ENCODE data around the gene PLXNA4. TPM values are rescaled to one million over a fixed set of nuclear protein-coding genes. Genes with fewer than 3 reads are reported as not detected.

Gene PLXNA4
- total RNA-seq, 1 donor from 2014 or later = 3.3 TPM

DNA sequence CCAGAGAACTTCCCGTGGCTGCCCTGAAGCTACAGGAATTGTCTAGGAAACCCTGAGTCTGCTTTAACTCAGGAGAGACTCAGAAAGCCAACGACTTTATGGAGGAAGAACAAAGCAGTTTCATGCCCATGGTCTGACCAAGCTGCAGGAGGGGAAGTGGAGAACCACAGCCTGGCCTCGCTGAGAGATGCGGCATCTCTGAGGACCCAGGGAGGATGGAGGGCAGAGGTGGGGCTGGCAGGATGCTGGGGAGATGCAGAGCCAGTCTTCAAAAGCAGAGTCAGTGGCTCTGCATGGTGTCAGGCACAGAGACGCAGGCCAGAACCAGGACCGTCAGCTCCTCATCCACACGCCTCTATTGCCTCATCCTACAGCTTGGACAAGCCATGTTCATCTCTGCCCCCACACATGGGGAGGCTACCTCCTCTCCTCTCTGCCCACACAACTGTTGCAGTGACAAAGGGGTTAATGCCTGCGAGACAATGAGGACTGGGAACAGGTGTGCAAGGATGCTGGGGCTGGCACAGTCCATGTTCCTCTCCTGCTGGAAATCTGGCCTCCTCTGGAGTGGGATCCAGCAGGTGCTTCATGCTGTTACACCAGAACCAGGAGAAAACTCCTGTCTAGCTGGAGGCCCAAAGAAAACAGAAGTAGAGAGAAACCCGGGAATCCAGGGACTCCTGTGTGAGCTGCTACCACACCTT lies 267.0 kb downstream of the PLXNA4 start:
- H3K27me3 ChIP-seq (ENCODE audit: insufficient read depth, low read length) = peaks cover 2% of the 10 kb centered on the region
- H3K4me2 ChIP-seq (ENCODE audit: low read length) = no peak overlapping the region
- no peak overlapping the region for H2AFZ ChIP-seq (ENCODE audit: low read depth, low read length)
- no peaks in the 10 kb centered on the region for H3K4me1 ChIP-seq (ENCODE audit: insufficient read depth, low read length)
- no peaks in the 10 kb centered on the region for H3K79me2 ChIP-seq (ENCODE audit: insufficient read depth, low read length)
- no peaks in the 10 kb centered on the region for H3K9me3 ChIP-seq (ENCODE audit: insufficient read depth, low read depth, low read length)
- no peak overlapping the region for H3K4me3 Mint-ChIP-seq (ENCODE audit: unreplicated experiment)
- no peaks in the 10 kb centered on the region for H4K20me1 ChIP-seq (ENCODE audit: insufficient read depth, low read length)
- FAIRE-seq (no peak), DNase-seq (ENCODE audit: low read depth) (no peak)
- H3K27ac ChIP-seq (ENCODE audit: low read depth, low read length) = no peak overlapping the region
- no peak overlapping the region for H3K27ac Mint-ChIP-seq (ENCODE audit: unreplicated experiment)
- no peaks in the 10 kb centered on the region for H3K9me3 Mint-ChIP-seq (ENCODE audit: unreplicated experiment)
- H3K4me3 ChIP-seq (ENCODE audit: insufficient read depth, low read depth, low read length) = no peak overlapping the region
- no peaks in the 10 kb centered on the region for H3K36me3 ChIP-seq (ENCODE audit: insufficient read depth, low read length)
- no peak for TF ChIP-seq EZH2 (IDR thresholded peaks at IDR 0.05; ENCODE audit: insufficient read depth, low read length)
- TF ChIP-seq, protein P1, sequence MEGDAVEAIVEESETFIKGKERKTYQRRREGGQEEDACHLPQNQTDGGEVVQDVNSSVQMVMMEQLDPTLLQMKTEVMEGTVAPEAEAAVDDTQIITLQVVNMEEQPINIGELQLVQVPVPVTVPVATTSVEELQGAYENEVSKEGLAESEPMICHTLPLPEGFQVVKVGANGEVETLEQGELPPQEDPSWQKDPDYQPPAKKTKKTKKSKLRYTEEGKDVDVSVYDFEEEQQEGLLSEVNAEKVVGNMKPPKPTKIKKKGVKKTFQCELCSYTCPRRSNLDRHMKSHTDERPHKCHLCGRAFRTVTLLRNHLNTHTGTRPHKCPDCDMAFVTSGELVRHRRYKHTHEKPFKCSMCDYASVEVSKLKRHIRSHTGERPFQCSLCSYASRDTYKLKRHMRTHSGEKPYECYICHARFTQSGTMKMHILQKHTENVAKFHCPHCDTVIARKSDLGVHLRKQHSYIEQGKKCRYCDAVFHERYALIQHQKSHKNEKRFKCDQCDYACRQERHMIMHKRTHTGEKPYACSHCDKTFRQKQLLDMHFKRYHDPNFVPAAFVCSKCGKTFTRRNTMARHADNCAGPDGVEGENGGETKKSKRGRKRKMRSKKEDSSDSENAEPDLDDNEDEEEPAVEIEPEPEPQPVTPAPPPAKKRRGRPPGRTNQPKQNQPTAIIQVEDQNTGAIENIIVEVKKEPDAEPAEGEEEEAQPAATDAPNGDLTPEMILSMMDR (IDR thresholded peaks at IDR 0.05; ENCODE audit: insufficient read depth, low read depth, low read length) = no peak
- peaks cover 32% of the 10 kb centered on the region for H3K4me1 Mint-ChIP-seq (ENCODE audit: low read depth, unreplicated experiment)
- no peak overlapping the region for H3K9ac ChIP-seq (ENCODE audit: low read length)
- peaks cover 9% of the 10 kb centered on the region for H3K27me3 Mint-ChIP-seq (ENCODE audit: low read depth, unreplicated experiment)
- no peaks in the 10 kb centered on the region for H3K36me3 Mint-ChIP-seq (ENCODE audit: low read depth, unreplicated experiment)

- Mint-ChIP-seq H3K36me3 (ENCODE audit: low read depth, unreplicated experiment) (no peaks in the 10 kb centered on the region), H3K27ac (ENCODE audit: unreplicated experiment) (no peak overlapping the region), H3K27me3 (ENCODE audit: low read depth, unreplicated experiment) (peaks cover 9% of the 10 kb centered on the region), H3K9me3 (ENCODE audit: unreplicated experiment) (no peaks in the 10 kb centered on the region), H3K4me1 (ENCODE audit: low read depth, unreplicated experiment) (peaks cover 23% of the 10 kb centered on the region), H3K4me3 (ENCODE audit: unreplicated experiment) (no peak overlapping the region)
- Histone ChIP-seq H4K20me1 (ENCODE audit: insufficient read depth, low read length) (no peaks in the 10 kb centered on the region), H3K27ac (ENCODE audit: low read depth, low read length) (no peak overlapping the region), H3K79me2 (ENCODE audit: insufficient read depth, low read length) (no peaks in the 10 kb centered on the region), H3K4me1 (ENCODE audit: insufficient read depth, low read length) (no peaks in the 10 kb centered on the region), H3K4me2 (ENCODE audit: low read length) (no peak overlapping the region), H3K4me3 (ENCODE audit: insufficient read depth, low read depth, low read length) (no peak overlapping the region), H3K27me3 (ENCODE audit: insufficient read depth, low read length) (peaks cover 2% of the 10 kb centered on the region), H3K9me3 (ENCODE audit: insufficient read depth, low read depth, low read length) (no peaks in the 10 kb centered on the region), H3K9ac (ENCODE audit: low read length) (no peak overlapping the region), H3K36me3 (ENCODE audit: insufficient read depth, low read length) (no peaks in the 10 kb centered on the region), H2AFZ (ENCODE audit: low read depth, low read length) (no peak overlapping the region)
- no peak for FAIRE-seq
- DNase-seq (ENCODE audit: low read depth) = no peak
- TF ChIP-seq, protein P1 (IDR thresholded peaks at IDR 0.05; ENCODE audit: insufficient read depth, low read depth, low read length) = no peak
- TF ChIP-seq EZH2 (IDR thresholded peaks at IDR 0.05; ENCODE audit: insufficient read depth, low read length) = no peak
Observed at GRCh38 chr7:132307465-132307864, 268.8 kb downstream of the PLXNA4 start.

DNA sequence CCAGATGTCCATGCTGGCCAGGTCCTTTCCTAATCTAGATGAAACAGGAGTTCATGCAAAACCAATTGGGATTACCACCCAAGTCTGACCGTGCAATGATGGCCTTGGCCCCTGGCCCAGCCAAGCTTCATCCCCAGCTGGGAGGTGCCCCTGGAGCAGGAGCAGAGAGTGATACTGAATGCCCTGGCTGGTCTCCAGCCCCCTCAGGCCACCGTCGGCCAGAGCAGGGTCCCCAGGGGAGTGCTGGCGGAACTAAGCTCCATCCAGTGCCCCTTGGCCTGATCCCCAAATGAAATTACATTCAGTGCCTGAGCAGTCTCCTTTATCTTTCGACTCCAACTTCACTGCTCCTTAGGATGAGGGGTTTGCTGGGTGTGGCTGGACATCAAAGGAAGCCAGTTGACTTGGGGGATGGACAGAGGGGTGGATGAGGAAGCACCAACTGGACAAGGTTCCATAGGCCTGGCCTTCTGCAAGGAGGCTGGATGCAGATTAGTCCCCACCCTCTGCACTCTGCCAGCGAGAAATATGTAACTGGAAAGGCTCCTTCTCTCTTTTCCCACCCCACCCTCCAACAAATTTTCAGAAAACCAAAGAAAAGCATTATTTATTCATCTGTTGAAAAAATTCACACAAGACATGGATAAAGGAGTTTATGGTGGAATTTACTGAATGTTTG lies 275.5 kb downstream of the PLXNA4 start:
- peaks cover 4% of the 10 kb centered on the region for H3K27me3 Mint-ChIP-seq (ENCODE audit: low read depth, unreplicated experiment)
- H3K4me3 Mint-ChIP-seq (ENCODE audit: unreplicated experiment) = no peak overlapping the region
- Histone ChIP-seq H3K27me3 (ENCODE audit: insufficient read depth, low read length) (no peaks in the 10 kb centered on the region), H3K4me3 (ENCODE audit: insufficient read depth, low read depth, low read length) (no peak overlapping the region), H3K4me1 (ENCODE audit: insufficient read depth, low read length) (peaks cover 10% of the 10 kb centered on the region), H3K79me2 (ENCODE audit: insufficient read depth, low read length) (no peaks in the 10 kb centered on the region), H2AFZ (ENCODE audit: low read depth, low read length) (no peak overlapping the region), H3K4me2 (ENCODE audit: low read length) (no peak overlapping the region), H4K20me1 (ENCODE audit: insufficient read depth, low read length) (no peaks in the 10 kb centered on the region), H3K9ac (ENCODE audit: low read length) (no peak overlapping the region), H3K27ac (ENCODE audit: low read depth, low read length) (no peak overlapping the region), H3K36me3 (ENCODE audit: insufficient read depth, low read length) (no peaks in the 10 kb centered on the region), H3K9me3 (ENCODE audit: insufficient read depth, low read depth, low read length) (no peaks in the 10 kb centered on the region)
- DNase-seq (ENCODE audit: low read depth) = no peak
- H3K9me3 Mint-ChIP-seq (ENCODE audit: unreplicated experiment) = no peaks in the 10 kb centered on the region
- FAIRE-seq = no peak
- TF ChIP-seq, protein P1 (IDR thresholded peaks at IDR 0.05; ENCODE audit: insufficient read depth, low read depth, low read length) = no peak
- TF ChIP-seq EZH2 (IDR thresholded peaks at IDR 0.05; ENCODE audit: insufficient read depth, low read length) = no peak
- no peaks in the 10 kb centered on the region for H3K36me3 Mint-ChIP-seq (ENCODE audit: low read depth, unreplicated experiment)
- peaks cover 16% of the 10 kb centered on the region for H3K4me1 Mint-ChIP-seq (ENCODE audit: low read depth, unreplicated experiment)
- no peak overlapping the region for H3K27ac Mint-ChIP-seq (ENCODE audit: unreplicated experiment)

All from astrocyte (in vitro differentiated cells and primary cell).